Measurements from ENCODE around the gene DCTN2.

DNA sequence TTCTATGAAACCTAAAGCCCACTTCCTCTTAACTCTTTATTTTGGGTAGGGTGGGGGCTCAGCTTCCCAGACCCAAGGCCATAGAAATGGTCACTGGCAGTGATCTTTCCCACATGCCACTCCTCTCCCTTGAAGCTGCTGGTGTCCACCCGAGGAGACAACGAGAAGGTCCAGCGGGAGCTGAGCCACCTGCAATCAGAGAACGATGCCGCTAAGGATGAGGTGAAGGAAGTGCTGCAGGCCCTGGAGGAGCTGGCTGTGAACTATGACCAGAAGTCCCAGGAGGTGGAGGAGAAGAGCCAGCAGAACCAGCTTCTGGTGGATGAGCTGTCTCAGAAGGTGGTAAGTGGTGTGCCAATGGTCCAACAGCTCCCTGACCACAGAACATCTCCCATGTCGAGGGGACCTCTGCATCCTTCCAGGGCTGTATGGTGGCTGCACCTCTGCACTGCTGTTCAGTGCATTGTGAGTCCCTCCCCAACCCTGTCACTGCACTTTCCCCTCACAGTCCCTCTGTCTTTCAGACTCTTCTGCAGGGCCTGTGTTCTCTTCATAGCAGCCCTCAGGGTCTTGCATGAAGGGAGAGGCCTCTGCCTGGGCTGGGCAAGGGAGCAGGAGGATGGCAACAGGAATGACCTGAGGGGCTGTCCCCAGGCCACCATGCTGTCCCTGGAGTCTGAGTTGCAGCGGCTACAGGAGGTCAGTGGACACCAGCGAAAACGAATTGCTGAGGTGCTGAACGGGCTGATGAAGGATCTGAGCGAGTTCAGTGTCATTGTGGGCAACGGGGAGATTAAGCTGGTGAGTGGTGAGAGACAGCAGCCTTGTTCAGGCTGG, 25.2 kb upstream of the DCTN2 start:
- TF ChIP-seq CTCF (IDR thresholded peaks at IDR 0.05) (no peak), POLR2A (IDR thresholded peaks at IDR 0.05) (no peak)

Measured in thyroid gland (tissue), 4 donors.